ENCODE results near the gene ASB9.
"Not testable (repeated sequence)": the region's sequence is repeated elsewhere in the genome, so short reads cannot be mapped to it uniquely, and the experiment has no call there.

ASB9 gene

GRCh38 chrX:15269618-15270521, at the start of gene ASB9:
Gene ASB9, minus strand, starts transcription at chrX:15270083. Its CDS starts 209 bp downstream, at chrX:15269874.
- DNase-seq = peak; percentile 2

- no peak for DNase-seq
Observed at GRCh38 chrX:15319075-15319474, 49.2 kb upstream of the ASB9 start.

- no peak for DNase-seq
Observed at GRCh38 chrX:15315509-15315908, 45.6 kb upstream of the ASB9 start, which contains the start of gene ASB11. Gene ASB11, minus strand, starts transcription at chrX:15315640. Its CDS starts 35 bp downstream, at chrX:15315605.

GRCh38 chrX:15314472-15314871, 44.6 kb upstream of the ASB9 start:
- no peak for DNase-seq

GRCh38 chrX:15311119-15311518, 41.2 kb upstream of the ASB9 start:
- no peak for DNase-seq

- no peak for DNase-seq
Observed at GRCh38 chrX:15310117-15310516, 40.2 kb upstream of the ASB9 start.

- DNase-seq = not testable (repeated sequence)
Observed at GRCh38 chrX:15305899-15306298, 36.0 kb upstream of the ASB9 start.

GRCh38 chrX:15301924-15302323, 32.0 kb upstream of the ASB9 start:
- peak; percentile 41 for DNase-seq

- no peak for DNase-seq
Observed at GRCh38 chrX:15299941-15300851, 30.3 kb upstream of the ASB9 start.

- no peak for DNase-seq
Observed at GRCh38 chrX:15298780-15299179, 28.9 kb upstream of the ASB9 start.

GRCh38 chrX:15298201-15298600, 28.3 kb upstream of the ASB9 start:
- no peak for DNase-seq

- no peak for DNase-seq
Observed at GRCh38 chrX:15293451-15293850, 23.6 kb upstream of the ASB9 start.

GRCh38 chrX:15292861-15293260, 23.0 kb upstream of the ASB9 start:
- no peak for DNase-seq

GRCh38 chrX:15277604-15278003, 7.7 kb upstream of the ASB9 start:
- no peak for DNase-seq

- no peak for DNase-seq
Observed at GRCh38 chrX:15274946-15275345, 5.1 kb upstream of the ASB9 start.

GRCh38 chrX:15273275-15273674, 3.4 kb upstream of the ASB9 start:
- not testable (repeated sequence) for DNase-seq

- DNase-seq = no peak
Observed at GRCh38 chrX:15271757-15272156, 1.9 kb upstream of the ASB9 start.

GRCh38 chrX:15269120-15269519, 763 bp downstream of the ASB9 start:
- no peak for DNase-seq

GRCh38 chrX:15254852-15255251, 15.0 kb downstream of the ASB9 start:
- no peak for DNase-seq

- no peak for DNase-seq
Observed at GRCh38 chrX:15245896-15246295, 24.0 kb downstream of the ASB9 start.

- DNase-seq = no peak
Observed at GRCh38 chrX:15244421-15244820, 25.5 kb downstream of the ASB9 start.

- DNase-seq = peak; percentile 18
Observed at GRCh38 chrX:15242899-15243555, 26.9 kb downstream of the ASB9 start.

- DNase-seq = no peak
Observed at GRCh38 chrX:15241301-15241700, 28.6 kb downstream of the ASB9 start.

Measured in stimulated activated CD4-positive, alpha-beta T cell treated with anti-CD3 and anti-CD28 coated beads, Interleukin-1b, Interleukin-23, amount 100 ng/mL, for 48 hours (primary cell).